SU-DHL-6 (cell line): ENCODE measurements around the gene SLC38A8.

ENCODE experiments used
- H2AFZ ChIP-seq: fragments of 200-600 bp; sonication (generic); 2 replicates; pipeline ENCODE4 v1.6.1; 2014; ENCODE audit warnings: low read depth, mild to moderate bottlenecking, moderate library complexity, mixed read lengths, antibody characterized with exemption, low read length; ENCODE audit not compliant: severe bottlenecking
- H3F3A ChIP-seq: fragments of 200-600 bp; shearing (Covaris generic); 2 replicates; pipeline ENCODE4 v1.6.0; 2016; ENCODE audit warnings: antibody characterized with exemption, mild to moderate bottlenecking; ENCODE audit not compliant: insufficient read depth
- H3K27ac ChIP-seq: fragments of 200-600 bp; sonication (generic); 2 replicates; pipeline ENCODE4 v1.5.1; 2016; ENCODE audit warnings: low read depth, mild to moderate bottlenecking, low read length, moderate library complexity, mixed read lengths
- H3K27me3 ChIP-seq: fragments of 200-600 bp; sonication (generic), shearing (Covaris generic); 2 replicates; pipeline ENCODE4 v1.6.0; 2014; ENCODE audit warnings: mild to moderate bottlenecking, low read length
- H3K36me3 ChIP-seq: fragments of 200-600 bp; sonication (generic); 2 replicates; pipeline ENCODE4 v1.6.1; 2014; ENCODE audit warnings: mild to moderate bottlenecking, low read length, mixed read lengths
- H3K4me2 ChIP-seq: fragments of 300-600, 200-600 bp; shearing (Covaris generic), sonication (generic); 2 replicates; pipeline ENCODE4 v1.6.0; 2014; ENCODE audit warnings: low read length, low read depth, mild to moderate bottlenecking; ENCODE audit not compliant: poor library complexity, severe bottlenecking
- H3K4me3 ChIP-seq: fragments of 200-600 bp; sonication (generic); 2 replicates; pipeline ENCODE4 v1.5.1; 2014; ENCODE audit warnings: antibody characterized with exemption, low read length, mild to moderate bottlenecking, mixed read lengths; ENCODE audit not compliant: insufficient read depth, poor library complexity, severe bottlenecking
- H3K79me2 ChIP-seq: fragments of 200-600 bp; sonication (generic); 2 replicates; pipeline ENCODE4 v1.6.1; 2014; ENCODE audit warnings: mild to moderate bottlenecking, low read length, moderate library complexity; ENCODE audit not compliant: insufficient read depth
- H3K9ac ChIP-seq: fragments of 200-600 bp; sonication (generic); 2 replicates; pipeline ENCODE4 v1.7.0; 2014; ENCODE audit warnings: mild to moderate bottlenecking, low read length
- H3K9me2 ChIP-seq: fragments of 200-600 bp; sonication (generic); replicated peaks from 2 replicates; pipeline ENCODE4 v1.6.1; 2014; ENCODE audit warnings: low read length; ENCODE audit not compliant: insufficient read depth
- H3K9me3 ChIP-seq: fragments of 200-600 bp; sonication (generic); 2 replicates; pipeline ENCODE4 v1.6.1; 2014; ENCODE audit warnings: low read length, mixed read lengths; ENCODE audit not compliant: insufficient read depth
- H4K20me1 ChIP-seq: fragments of 200-600 bp; sonication (generic); 2 replicates; pipeline ENCODE4 v1.6.1; 2014; ENCODE audit warnings: low read depth, mild to moderate bottlenecking, antibody characterized with exemption, low read length, moderate library complexity, mixed read lengths
- EZH2phosphoT487 ChIP-seq: fragments of 200-600 bp; sonication (generic), shearing (Covaris generic); conservative IDR thresholded peaks from 2 replicates; pipeline ENCODE4 v1.6.1; 2018; ENCODE audit warnings: mild to moderate bottlenecking, antibody characterized with exemption, low read length, moderate library complexity, mixed read lengths
- TF ChIP-seq, protein P1 (sequence below): fragments of 200-600 bp; sonication (generic); IDR thresholded peaks from one replicate; pipeline ENCODE4 v1.5.1; 2017; ENCODE audit warnings: antibody characterized with exemption, mild to moderate bottlenecking, low read length, moderate library complexity; ENCODE audit not compliant: insufficient read depth, poor library complexity, severe bottlenecking

SLC38A8 gene

DNA sequence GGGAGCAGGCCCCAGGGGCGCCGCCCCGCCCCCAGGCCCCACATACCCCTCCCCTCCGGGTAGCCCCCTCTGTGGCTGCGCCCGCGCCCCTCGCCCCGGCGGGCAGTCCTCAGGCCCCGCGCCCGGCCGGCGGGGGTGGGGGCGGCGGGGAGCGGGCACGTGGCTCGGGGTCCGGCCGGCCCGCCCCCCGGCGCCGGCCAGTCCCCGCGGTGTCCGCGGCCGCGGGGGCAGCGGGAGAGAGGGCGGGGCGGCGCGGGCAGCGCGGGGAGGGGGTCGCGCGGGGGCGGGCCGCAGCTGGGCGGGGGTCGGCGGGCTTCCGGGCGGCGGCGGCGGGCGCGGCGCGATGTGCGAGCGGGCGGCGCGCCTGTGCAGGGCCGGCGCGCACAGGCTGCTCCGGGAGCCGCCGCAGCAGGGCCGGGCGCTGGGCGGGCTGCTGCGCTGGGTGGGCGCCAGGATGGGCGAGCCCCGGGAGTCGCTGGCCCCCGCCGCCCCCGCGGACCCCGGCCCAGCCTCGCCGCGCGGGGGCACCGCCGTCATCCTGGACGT, 74.2 kb downstream of the SLC38A8 start:
- Histone ChIP-seq H3F3A (no peaks in the 10 kb centered on the region), H3K9ac (no peak overlapping the region), H3K4me2 (no peak overlapping the region), H3K36me3 (no peaks in the 10 kb centered on the region), H3K4me3 (no peak overlapping the region), H3K27ac (no peak overlapping the region), H2AFZ (no peak overlapping the region), H3K27me3 (no peaks in the 10 kb centered on the region), H3K9me3 (no peaks in the 10 kb centered on the region), H3K79me2 (no peaks in the 10 kb centered on the region), H3K9me2 (no peaks in the 10 kb centered on the region), H4K20me1 (no peaks in the 10 kb centered on the region)
- TF ChIP-seq, protein P1, sequence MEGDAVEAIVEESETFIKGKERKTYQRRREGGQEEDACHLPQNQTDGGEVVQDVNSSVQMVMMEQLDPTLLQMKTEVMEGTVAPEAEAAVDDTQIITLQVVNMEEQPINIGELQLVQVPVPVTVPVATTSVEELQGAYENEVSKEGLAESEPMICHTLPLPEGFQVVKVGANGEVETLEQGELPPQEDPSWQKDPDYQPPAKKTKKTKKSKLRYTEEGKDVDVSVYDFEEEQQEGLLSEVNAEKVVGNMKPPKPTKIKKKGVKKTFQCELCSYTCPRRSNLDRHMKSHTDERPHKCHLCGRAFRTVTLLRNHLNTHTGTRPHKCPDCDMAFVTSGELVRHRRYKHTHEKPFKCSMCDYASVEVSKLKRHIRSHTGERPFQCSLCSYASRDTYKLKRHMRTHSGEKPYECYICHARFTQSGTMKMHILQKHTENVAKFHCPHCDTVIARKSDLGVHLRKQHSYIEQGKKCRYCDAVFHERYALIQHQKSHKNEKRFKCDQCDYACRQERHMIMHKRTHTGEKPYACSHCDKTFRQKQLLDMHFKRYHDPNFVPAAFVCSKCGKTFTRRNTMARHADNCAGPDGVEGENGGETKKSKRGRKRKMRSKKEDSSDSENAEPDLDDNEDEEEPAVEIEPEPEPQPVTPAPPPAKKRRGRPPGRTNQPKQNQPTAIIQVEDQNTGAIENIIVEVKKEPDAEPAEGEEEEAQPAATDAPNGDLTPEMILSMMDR = no peak
- no peak for TF ChIP-seq EZH2phosphoT487

DNA sequence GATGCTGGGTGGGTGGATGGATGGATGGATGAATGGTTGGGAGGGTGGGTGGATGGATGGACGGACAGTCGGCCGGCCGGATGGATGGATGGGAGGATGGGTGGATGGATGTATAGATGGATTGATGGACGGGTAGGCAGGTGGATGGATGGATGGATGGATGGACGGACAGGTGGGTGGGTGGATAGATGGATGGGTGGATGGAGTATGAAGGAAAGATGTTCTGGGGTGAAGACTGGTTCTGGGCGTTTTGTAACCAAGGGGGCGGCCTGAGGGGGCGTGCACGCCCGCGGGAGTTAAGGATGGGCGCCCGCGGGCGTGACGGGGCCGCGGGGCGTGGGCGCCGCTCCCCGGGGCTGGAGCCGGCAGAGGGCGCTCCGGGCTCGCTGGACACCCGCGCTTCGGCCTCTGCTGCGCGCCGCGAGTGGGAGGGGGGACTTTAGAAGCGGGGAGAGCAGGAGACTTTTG, 74.7 kb downstream of the SLC38A8 start, which contains the start of gene NECAB2:
NECAB2 (plus strand) TSS at position 407 of the 468 bp plus-strand sequence. CDS start 405 bp downstream, outside the sequence.
- no peak within 1 kb of the TSS for H2AFZ ChIP-seq
- no peak within 1 kb of the TSS for H3K9ac ChIP-seq
- H3K4me2 ChIP-seq = no peak within 1 kb of the TSS
- H3K36me3 ChIP-seq = no peaks in the 10 kb centered on the region
- TF ChIP-seq, protein P1 = no peak
- TF ChIP-seq EZH2phosphoT487 = no peak
- no peaks in the 10 kb centered on the region for H3K79me2 ChIP-seq
- no peak within 1 kb of the TSS for H3K27ac ChIP-seq
- H3K4me3 ChIP-seq = no peak within 1 kb of the TSS
- H3F3A ChIP-seq = no peaks in the 10 kb centered on the region
- H3K27me3 ChIP-seq = no peaks in the 10 kb centered on the region
- H4K20me1 ChIP-seq = no peaks in the 10 kb centered on the region
- H3K9me3 ChIP-seq = no peaks in the 10 kb centered on the region
- no peaks in the 10 kb centered on the region for H3K9me2 ChIP-seq

DNA sequence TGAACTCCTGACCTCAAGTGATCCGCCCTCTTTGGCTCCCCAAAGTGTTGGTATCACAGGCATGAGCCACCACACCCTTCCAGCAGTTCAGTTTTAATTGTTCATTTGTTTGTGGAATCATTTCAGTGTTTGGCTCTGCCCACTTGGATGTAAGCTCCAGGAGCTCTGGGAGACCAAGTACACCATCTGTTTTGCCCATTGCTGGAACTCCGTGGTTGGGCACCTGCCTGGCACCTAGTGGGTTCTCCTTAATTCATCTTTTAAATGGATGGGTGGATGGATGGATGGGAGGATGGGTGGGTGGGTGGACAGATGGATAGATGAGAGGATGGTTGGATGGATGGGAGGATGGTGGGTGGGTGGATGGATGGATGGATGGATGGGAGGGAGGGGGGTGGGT, 75.5 kb downstream of the SLC38A8 start:
- H4K20me1 ChIP-seq = no peaks in the 10 kb centered on the region
- H3K27me3 ChIP-seq = no peaks in the 10 kb centered on the region
- no peak overlapping the region for H3K4me3 ChIP-seq
- H3K9me2 ChIP-seq = no peaks in the 10 kb centered on the region
- no peaks in the 10 kb centered on the region for H3K9me3 ChIP-seq
- H3F3A ChIP-seq = no peaks in the 10 kb centered on the region
- no peak overlapping the region for H3K27ac ChIP-seq
- no peak overlapping the region for H3K9ac ChIP-seq
- H3K36me3 ChIP-seq = no peaks in the 10 kb centered on the region
- H3K79me2 ChIP-seq = no peaks in the 10 kb centered on the region
- TF ChIP-seq, protein P1 = no peak
- no peak for TF ChIP-seq EZH2phosphoT487
- H2AFZ ChIP-seq = no peak overlapping the region
- no peak overlapping the region for H3K4me2 ChIP-seq
